AG04449 (cell line): ENCODE data around the gene FAM168A.
A peak's percentile ranks its signal among the peaks of the same experiment; 100 is the strongest.
"Not testable (repeated sequence)": the region's sequence is repeated elsewhere in the genome, so short reads cannot be mapped to it uniquely, and the experiment has no call there.

ENCODE experiments used
- CTCF ChIA-PET: fragments of 350-600 bp; formaldehyde crosslinking; extraction: SDS; loops from one replicate; lab custom pipeline; 2021; ENCODE audit warnings: antibody characterized with exemption; lab: Yijun Ruan, JAX
- POLR2A ChIA-PET: fragments of 400-600, 350-600 bp; formaldehyde crosslinking; extraction: SDS; loops from one replicate; lab custom pipeline; 2020; ENCODE audit warnings: antibody characterized with exemption, inconsistent platforms; lab: Yijun Ruan, JAX
- DNase-seq: peaks from one replicate; pipeline ENCODE4 v3.0.0-alpha.2; 2010; ENCODE audit warnings: low read depth, low spot score
- H3K4me3 ChIP-seq: 2 replicates; pipeline ENCODE4 v1.5.1; 2011; ENCODE audit warnings: low read depth, mild to moderate bottlenecking, control low read depth, low read length
- TF ChIP-seq, protein P1 (sequence below): IDR thresholded peaks from one replicate; pipeline ENCODE4 v1.5.1; 2011; ENCODE audit warnings: mild to moderate bottlenecking, moderate library complexity, low read length, control low read depth, inconsistent platforms; ENCODE audit not compliant: insufficient read depth; ENCODE audit errors: missing control alignments

Gene FAM168A

DNA sequence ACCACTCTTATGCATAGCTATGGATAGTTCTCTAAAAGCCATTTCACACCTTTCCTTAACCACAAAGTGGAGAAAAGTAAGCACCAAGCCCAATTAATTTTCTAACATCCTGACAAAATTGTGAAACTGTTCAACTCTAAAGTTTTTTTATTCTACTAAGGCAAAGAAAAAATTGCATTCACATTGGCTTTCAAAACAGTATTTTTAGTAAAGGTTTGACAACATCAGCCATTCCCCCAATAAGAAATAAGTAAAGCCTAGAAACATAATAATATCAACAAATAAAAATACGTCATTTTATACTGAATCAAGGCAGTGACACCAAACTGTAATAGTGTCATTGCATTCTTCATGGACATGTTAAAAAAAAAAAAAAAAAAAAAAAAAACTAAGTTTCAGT is 11.1 kb downstream of the FAM168A start:
- ChIA-PET CTCF (no interaction called here), POLR2A (no interaction called here)
- no peak overlapping the region for H3K4me3 ChIP-seq
- no peak for DNase-seq
- TF ChIP-seq, protein P1, sequence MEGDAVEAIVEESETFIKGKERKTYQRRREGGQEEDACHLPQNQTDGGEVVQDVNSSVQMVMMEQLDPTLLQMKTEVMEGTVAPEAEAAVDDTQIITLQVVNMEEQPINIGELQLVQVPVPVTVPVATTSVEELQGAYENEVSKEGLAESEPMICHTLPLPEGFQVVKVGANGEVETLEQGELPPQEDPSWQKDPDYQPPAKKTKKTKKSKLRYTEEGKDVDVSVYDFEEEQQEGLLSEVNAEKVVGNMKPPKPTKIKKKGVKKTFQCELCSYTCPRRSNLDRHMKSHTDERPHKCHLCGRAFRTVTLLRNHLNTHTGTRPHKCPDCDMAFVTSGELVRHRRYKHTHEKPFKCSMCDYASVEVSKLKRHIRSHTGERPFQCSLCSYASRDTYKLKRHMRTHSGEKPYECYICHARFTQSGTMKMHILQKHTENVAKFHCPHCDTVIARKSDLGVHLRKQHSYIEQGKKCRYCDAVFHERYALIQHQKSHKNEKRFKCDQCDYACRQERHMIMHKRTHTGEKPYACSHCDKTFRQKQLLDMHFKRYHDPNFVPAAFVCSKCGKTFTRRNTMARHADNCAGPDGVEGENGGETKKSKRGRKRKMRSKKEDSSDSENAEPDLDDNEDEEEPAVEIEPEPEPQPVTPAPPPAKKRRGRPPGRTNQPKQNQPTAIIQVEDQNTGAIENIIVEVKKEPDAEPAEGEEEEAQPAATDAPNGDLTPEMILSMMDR, result no peak

DNA sequence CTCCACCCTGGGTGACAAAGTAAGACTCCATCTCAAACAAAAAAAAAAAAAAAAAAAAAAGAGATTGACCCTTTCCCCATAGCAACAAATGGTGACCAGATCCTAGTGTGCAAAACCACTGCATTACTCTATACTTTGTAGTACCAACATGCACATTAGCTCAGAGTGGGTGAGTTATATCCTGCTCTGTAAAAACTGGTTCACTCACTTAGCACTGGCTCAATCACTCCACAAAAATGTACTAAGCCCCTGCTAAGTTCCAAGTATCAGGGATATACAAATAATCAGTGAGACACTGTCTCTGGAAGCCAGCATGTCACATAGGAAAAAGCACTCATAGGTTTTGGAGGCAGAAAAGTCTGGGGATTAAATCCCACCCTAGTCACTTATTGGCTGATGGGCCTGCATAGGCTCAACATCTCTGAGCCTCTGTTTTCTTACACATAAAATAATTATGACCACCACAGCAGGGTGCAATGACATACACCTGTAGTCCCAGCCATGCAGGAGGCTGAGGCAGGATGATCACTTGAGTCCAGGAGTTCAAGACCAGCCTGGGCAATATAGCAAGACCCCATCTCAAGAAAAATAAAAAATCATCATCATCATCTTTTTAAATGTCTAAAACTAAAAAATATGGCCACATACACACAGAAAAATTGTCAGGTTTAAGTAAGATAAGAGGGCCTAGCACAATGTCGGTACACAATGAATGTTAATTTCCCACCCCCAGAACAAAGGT is 11.9 kb downstream of the FAM168A start:
- no peak overlapping the region for H3K4me3 ChIP-seq
- DNase-seq, result peak; percentile 26
- ChIA-PET POLR2A (no interaction called here), CTCF (interaction anchor here (0.9 to 1.7 kb wide), 4 partner anchors 16 to 106 kb away, joined by 3 to 5 read pairs (median 4); no protein-coding TSS in a partner anchor)
- TF ChIP-seq, protein P1, result no peak

DNA sequence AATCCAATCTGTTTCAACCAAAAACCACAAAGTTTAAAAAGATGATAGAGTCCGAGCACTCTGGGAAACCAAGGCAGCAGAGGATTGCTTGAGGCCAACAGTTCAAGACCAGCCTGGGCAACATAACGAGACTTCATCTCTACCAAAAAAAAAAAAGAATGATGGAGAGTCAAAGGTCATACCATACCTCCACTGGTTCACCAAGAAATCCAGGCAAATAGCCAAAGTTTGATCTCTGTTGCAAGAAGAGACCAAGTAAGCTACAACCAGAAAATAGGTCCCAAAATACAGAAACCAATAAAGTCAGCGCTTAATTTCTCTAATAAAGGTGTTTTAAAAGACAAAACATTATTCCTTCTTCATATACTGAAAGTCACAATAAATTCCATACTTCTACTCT is 13.1 kb downstream of the FAM168A start:
- POLR2A ChIA-PET, result interaction anchor here (0.6 kb wide), 1 partner anchor 84 kb away, joined by 3 read pairs; no protein-coding TSS in a partner anchor
- no peak for DNase-seq
- CTCF ChIA-PET, result interaction anchor here (0.9 to 1.7 kb wide), 5 partner anchors 15 to 106 kb away, joined by 3 to 5 read pairs (median 3); no protein-coding TSS in a partner anchor
- TF ChIP-seq, protein P1, result no peak
- H3K4me3 ChIP-seq, result no peak overlapping the region

DNA sequence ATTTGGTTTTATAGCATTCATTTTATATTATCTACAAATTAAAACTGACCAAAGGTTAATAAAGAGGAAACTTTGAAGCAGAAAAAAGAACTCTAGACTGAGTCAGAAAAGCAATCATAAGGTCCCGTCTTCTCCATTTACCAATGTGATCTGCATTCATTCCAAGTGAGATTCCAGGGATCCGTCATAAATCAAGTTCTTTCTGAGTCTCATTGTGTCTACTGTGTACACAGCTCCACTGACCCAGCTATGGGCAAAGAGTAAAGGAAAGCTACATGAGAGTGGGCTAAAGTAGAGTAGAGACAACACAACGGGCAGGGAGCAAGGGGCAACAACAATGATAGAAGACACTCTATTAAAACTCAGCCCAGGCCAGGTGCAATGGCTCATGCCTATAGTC is 15.3 kb downstream of the FAM168A start:
- CTCF ChIA-PET, result no interaction called here
- POLR2A ChIA-PET, result no interaction called here
- DNase-seq, result no peak
- TF ChIP-seq, protein P1, result no peak
- H3K4me3 ChIP-seq, result no peak overlapping the region

DNA sequence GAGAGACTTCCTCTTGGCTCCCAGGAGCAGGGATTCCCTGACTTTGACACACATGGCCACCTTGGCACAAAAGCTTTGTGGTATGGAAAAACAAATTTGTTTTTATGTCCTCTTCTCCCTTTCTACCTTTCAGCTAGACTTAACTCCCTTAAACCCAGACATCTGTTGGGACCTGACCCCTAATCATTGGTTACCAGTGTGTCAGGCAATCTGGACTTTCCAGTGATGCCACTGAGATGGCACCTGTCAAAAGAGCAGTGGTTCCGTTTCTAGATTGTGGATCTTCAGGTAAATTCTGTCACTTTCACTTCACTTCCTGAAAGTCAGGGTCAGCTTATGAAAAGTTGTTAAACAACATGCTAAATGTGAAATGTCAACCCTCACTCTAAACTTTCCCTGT is 17.2 kb downstream of the FAM168A start:
- DNase-seq, POLR2A ChIA-PET, H3K4me3 ChIP-seq: not testable (repeated sequence)
- CTCF ChIA-PET, result interaction anchor here (0.9 to 1.8 kb wide), 4 partner anchors 10 to 102 kb away, joined by 3 to 5 read pairs (median 3); no protein-coding TSS in a partner anchor

DNA sequence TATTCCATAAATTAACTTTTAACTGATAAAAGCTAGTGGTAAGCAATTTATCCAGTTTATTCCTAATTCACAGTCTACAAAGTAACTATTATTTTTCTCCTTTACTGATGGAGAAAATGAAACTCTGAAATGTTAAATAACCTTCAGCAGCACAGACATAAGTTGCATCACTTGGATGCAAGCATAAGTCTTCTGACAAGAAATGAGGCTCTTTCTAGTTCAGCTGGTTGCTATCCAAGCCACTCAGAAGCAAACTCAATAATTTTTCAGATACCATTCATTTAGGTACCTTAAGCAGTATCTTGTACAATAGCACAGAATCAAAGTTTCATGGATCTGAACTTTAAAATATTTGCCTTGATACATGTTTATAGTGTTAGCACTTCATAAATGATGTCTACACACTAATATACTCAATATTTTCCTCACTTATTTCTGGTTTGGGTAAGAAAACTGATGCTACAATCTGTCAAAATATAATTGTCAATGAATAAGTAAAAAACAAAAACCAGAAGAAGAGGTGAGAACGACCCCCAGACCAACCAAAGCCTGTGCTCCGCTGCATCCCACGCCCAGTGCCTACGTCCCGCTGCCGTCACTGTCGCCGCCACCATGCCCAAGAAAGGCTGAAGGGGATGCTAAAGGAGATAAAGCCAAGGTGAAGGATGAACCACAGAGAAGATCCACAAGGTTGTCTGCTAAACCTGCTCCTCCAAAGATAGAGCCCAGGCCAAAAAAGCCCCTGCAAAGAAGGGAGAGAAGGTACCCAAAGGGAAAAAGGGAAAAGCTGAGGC is 18.1 kb downstream of the FAM168A start:
- no peak for DNase-seq
- no peak overlapping the region for H3K4me3 ChIP-seq
- TF ChIP-seq, protein P1, result no peak
- CTCF ChIA-PET, result interaction anchor here (1.5 to 2.0 kb wide), 2 partner anchors 11 to 46 kb away, joined by 3 to 9 read pairs; no protein-coding TSS in a partner anchor
- POLR2A ChIA-PET, result no interaction called here
